ENCODE measurements around the gene LDHA. TPM values are rescaled to one million over a fixed set of nuclear protein-coding genes. Genes with fewer than 3 reads are reported as not detected.

LDHA gene
- total RNA-seq, 4 donors from 2014 or later: 504 to 615 (median 514) TPM

GRCh38 chr11:18366286-18366685 lies 28.1 kb upstream of the LDHA start:
- no peak for TF ChIP-seq CTCF (IDR thresholded peaks at IDR 0.05; ENCODE audit: low read depth)

GRCh38 chr11:18367431-18367830 lies 26.9 kb upstream of the LDHA start:
- no peak for TF ChIP-seq CTCF (IDR thresholded peaks at IDR 0.05; ENCODE audit: low read depth)

- no peak for TF ChIP-seq CTCF (IDR thresholded peaks at IDR 0.05; ENCODE audit: low read depth)
Observed at GRCh38 chr11:18368221-18368620, 26.1 kb upstream of the LDHA start.

GRCh38 chr11:18369398-18369797 lies 25.0 kb upstream of the LDHA start:
- TF ChIP-seq CTCF (IDR thresholded peaks at IDR 0.05; ENCODE audit: low read depth): no peak

GRCh38 chr11:18371279-18371678 lies 23.1 kb upstream of the LDHA start:
- no peak for TF ChIP-seq CTCF (IDR thresholded peaks at IDR 0.05; ENCODE audit: low read depth)

- no peak for TF ChIP-seq CTCF (IDR thresholded peaks at IDR 0.05; ENCODE audit: low read depth)
Observed at GRCh38 chr11:18372201-18372600, 22.2 kb upstream of the LDHA start.

GRCh38 chr11:18374956-18375355 lies 19.4 kb upstream of the LDHA start:
- TF ChIP-seq CTCF (IDR thresholded peaks at IDR 0.05; ENCODE audit: low read depth): no peak

Data from subcutaneous adipose tissue (tissue), 4 donors.